Neural progenitor cell (in vitro differentiated cells): ENCODE data around the gene RMND5A. TPM values are rescaled to one million over a fixed set of nuclear protein-coding genes. Genes with fewer than 3 reads are reported as not detected.

Source experiments
- DNase-seq: peaks from one replicate; pipeline ENCODE4 v3.0.0-alpha.2; 2016; ENCODE audit warnings: low spot score
- H2AFZ ChIP-seq: fragments of 200-600 bp; sonication (generic); replicated peaks from 2 replicates; pipeline ENCODE4 v1.6.1; 2016; ENCODE audit warnings: antibody characterized with exemption
- H3F3A ChIP-seq: fragments of 200-600 bp; sonication (generic); 2 replicates; pipeline ENCODE4 v1.6.1; 2016; ENCODE audit warnings: antibody characterized with exemption, low read depth
- H3K27ac ChIP-seq: fragments of 200-600 bp; sonication (generic); 2 replicates; pipeline ENCODE4 v1.5.1; 2016; ENCODE audit warnings: mild to moderate bottlenecking
- H3K27me3 ChIP-seq: fragments of 200-600 bp; sonication (generic); 2 replicates; pipeline ENCODE4 v1.6.1; 2016; ENCODE audit warnings: mild to moderate bottlenecking, moderate library complexity
- H3K36me3 ChIP-seq: fragments of 200-600 bp; sonication (generic); 2 replicates; pipeline ENCODE4 v1.5.1; 2016
- H3K4me1 ChIP-seq: fragments of 200-600 bp; sonication (generic); 2 replicates; pipeline ENCODE4 v1.6.1; 2016; ENCODE audit warnings: mixed run types
- H3K4me2 ChIP-seq: fragments of 200-600 bp; sonication (generic); 2 replicates; pipeline ENCODE4 v1.6.1; 2016
- H3K4me3 ChIP-seq: fragments of 200-600 bp; sonication (generic); 2 replicates; pipeline ENCODE4 v1.5.1; 2016
- H3K79me2 ChIP-seq: fragments of 200-600 bp; sonication (generic); 2 replicates; pipeline ENCODE4 v1.6.1; 2016; ENCODE audit warnings: low read depth
- H3K9ac ChIP-seq: fragments of 200-600 bp; sonication (generic); 2 replicates; pipeline ENCODE4 v1.6.1; 2016
- H3K9me3 ChIP-seq: fragments of 200-600 bp; sonication (generic); 2 replicates; pipeline ENCODE4 v1.5.1; 2016; ENCODE audit warnings: low read depth
- H4K20me1 ChIP-seq: fragments of 200-600 bp; sonication (generic); 2 replicates; pipeline ENCODE4 v1.6.1; 2016; ENCODE audit warnings: low read depth
- H3K27ac Mint-ChIP-seq: 3 replicates; pipeline ENCODE4 v1.8.0; 2021; ENCODE audit warnings: mixed read lengths
- H3K27me3 Mint-ChIP-seq: 2 replicates; pipeline ENCODE4 v1.8.0; 2022; ENCODE audit warnings: low read depth, mild to moderate bottlenecking, inconsistent platforms, moderate library complexity, mixed read lengths; ENCODE audit not compliant: insufficient read depth
- H3K36me3 Mint-ChIP-seq: 3 replicates; pipeline ENCODE4 v1.8.0; 2021; ENCODE audit warnings: mixed read lengths
- H3K4me1 Mint-ChIP-seq: 3 replicates; pipeline ENCODE4 v1.8.0; 2021; ENCODE audit warnings: mixed read lengths
- H3K4me3 Mint-ChIP-seq: 3 replicates; pipeline ENCODE4 v1.8.0; 2021; ENCODE audit warnings: mild to moderate bottlenecking, moderate library complexity, mixed read lengths
- H3K9me3 Mint-ChIP-seq: 3 replicates; pipeline ENCODE4 v1.8.0; 2020; ENCODE audit warnings: mixed read lengths
- EZH2 ChIP-seq: fragments of 200-600 bp; sonication (generic); IDR thresholded peaks from 2 replicates; pipeline ENCODE4 v1.6.1; 2017; ENCODE audit warnings: antibody characterized with exemption, mild to moderate bottlenecking, moderate library complexity
- EZH2phosphoT487 ChIP-seq: fragments of 200-600 bp; sonication (generic); IDR thresholded peaks from 2 replicates; pipeline ENCODE4 v1.6.1; 2017; ENCODE audit warnings: antibody characterized with exemption
- total RNA-seq: library from RNA; depleted of rRNA; stranded (reverse); fragments of >200 nt; gene quantifications from 2 replicates; pipeline ENCODE4 v1.2.3, GENCODE V29; 2015; ENCODE audit warnings: low replicate concordance
- TF ChIP-seq, protein P1 (sequence below): fragments of 200-600 bp; sonication (generic); IDR thresholded peaks from 2 replicates; pipeline ENCODE4 v1.5.1; 2017; ENCODE audit warnings: antibody characterized with exemption, mild to moderate bottlenecking

The RMND5A gene
- total RNA-seq, 1 donor from 2014 or later = 107 TPM

DNA sequence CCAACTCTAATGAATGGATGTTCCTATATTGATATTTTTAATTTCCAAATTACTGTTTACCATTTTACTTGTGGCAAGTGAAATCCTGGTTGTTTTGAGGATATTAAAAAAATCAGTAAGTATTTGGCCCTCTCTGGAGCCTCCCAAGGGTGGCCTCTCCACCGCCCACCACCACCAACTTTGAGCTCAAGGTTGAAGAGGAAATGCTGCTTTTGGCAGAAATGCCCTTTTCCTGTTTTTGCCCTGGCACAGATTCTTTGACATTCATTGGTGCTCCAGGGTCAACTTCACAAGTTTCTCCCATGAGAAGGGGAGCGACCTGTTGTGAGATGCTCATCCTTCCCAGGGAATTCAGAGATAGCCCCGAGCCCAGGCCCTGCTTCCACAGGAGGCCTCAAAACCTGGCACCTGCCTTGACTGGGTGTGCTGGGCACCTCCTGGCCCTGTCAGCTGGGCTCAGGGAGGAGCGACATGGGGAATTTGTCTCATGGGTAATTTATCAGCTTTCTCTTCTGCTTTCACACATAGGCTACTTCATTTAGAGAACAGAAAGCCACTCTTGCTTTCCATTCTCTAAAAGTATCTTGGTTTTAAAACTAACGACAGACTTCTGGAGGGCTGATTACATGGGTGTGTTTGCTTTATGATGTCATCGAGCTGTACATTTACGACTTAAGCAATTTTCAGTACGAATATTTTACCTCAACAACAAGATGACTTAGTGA lies 63.7 kb downstream of the RMND5A start:
- Histone ChIP-seq H3K9me3 (no peaks in the 10 kb centered on the region), H3F3A (peaks cover 4% of the 10 kb centered on the region), H3K9ac (no peak overlapping the region), H3K79me2 (no peaks in the 10 kb centered on the region), H3K27me3 (peaks cover 33% of the 10 kb centered on the region), H3K36me3 (no peaks in the 10 kb centered on the region), H3K4me1 (no peaks in the 10 kb centered on the region), H3K4me3 (no peak overlapping the region), H3K27ac (no peak overlapping the region), H3K4me2 (no peak overlapping the region), H4K20me1 (peaks cover 2% of the 10 kb centered on the region), H2AFZ (no peak overlapping the region)
- Mint-ChIP-seq H3K9me3 (peaks cover 2% of the 10 kb centered on the region), H3K4me3 (no peak overlapping the region), H3K27ac (no peak overlapping the region), H3K27me3 (peaks cover 25% of the 10 kb centered on the region), H3K4me1 (no peaks in the 10 kb centered on the region), H3K36me3 (no peaks in the 10 kb centered on the region)
- DNase-seq = no peak
- TF ChIP-seq, protein P1, sequence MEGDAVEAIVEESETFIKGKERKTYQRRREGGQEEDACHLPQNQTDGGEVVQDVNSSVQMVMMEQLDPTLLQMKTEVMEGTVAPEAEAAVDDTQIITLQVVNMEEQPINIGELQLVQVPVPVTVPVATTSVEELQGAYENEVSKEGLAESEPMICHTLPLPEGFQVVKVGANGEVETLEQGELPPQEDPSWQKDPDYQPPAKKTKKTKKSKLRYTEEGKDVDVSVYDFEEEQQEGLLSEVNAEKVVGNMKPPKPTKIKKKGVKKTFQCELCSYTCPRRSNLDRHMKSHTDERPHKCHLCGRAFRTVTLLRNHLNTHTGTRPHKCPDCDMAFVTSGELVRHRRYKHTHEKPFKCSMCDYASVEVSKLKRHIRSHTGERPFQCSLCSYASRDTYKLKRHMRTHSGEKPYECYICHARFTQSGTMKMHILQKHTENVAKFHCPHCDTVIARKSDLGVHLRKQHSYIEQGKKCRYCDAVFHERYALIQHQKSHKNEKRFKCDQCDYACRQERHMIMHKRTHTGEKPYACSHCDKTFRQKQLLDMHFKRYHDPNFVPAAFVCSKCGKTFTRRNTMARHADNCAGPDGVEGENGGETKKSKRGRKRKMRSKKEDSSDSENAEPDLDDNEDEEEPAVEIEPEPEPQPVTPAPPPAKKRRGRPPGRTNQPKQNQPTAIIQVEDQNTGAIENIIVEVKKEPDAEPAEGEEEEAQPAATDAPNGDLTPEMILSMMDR = no peak
- no peak for TF ChIP-seq EZH2
- no peak for TF ChIP-seq EZH2phosphoT487

DNA sequence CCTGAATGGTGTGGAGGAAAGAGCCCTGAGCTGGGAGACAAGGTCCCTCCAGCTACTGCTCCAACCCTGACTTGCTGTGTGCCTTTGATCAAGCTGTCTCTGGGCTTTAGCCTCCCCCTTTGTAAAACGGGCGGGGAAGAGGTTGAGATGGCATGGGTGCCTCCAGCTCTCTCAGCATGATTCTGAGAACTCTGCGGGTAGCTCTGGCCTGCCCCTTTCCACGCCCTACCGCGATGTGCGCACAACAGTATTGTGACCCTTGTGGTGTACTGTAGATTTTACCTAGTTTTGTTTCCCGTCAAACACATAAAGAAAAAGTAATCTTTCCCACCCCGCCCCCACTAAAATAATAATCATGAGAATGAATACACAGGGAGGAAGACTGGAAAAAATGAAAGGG lies 65.4 kb downstream of the RMND5A start:
- Histone ChIP-seq H3K27ac (no peak overlapping the region), H3K4me3 (no peak overlapping the region), H3K36me3 (no peaks in the 10 kb centered on the region), H3K9ac (no peak overlapping the region), H4K20me1 (no peaks in the 10 kb centered on the region), H3K4me2 (no peak overlapping the region), H3K4me1 (peaks cover 7% of the 10 kb centered on the region), H3F3A (peaks cover 4% of the 10 kb centered on the region), H3K27me3 (peaks cover 50% of the 10 kb centered on the region), H3K79me2 (no peaks in the 10 kb centered on the region), H2AFZ (no peak overlapping the region), H3K9me3 (no peaks in the 10 kb centered on the region)
- H3K36me3 Mint-ChIP-seq = no peaks in the 10 kb centered on the region
- H3K27ac Mint-ChIP-seq = no peak overlapping the region
- no peak overlapping the region for H3K4me3 Mint-ChIP-seq
- peaks cover 33% of the 10 kb centered on the region for H3K27me3 Mint-ChIP-seq
- DNase-seq = no peak
- H3K4me1 Mint-ChIP-seq = peaks cover 4% of the 10 kb centered on the region
- no peak for TF ChIP-seq EZH2phosphoT487
- TF ChIP-seq EZH2 = no peak
- TF ChIP-seq, protein P1 = no peak
- peaks cover 2% of the 10 kb centered on the region for H3K9me3 Mint-ChIP-seq

DNA sequence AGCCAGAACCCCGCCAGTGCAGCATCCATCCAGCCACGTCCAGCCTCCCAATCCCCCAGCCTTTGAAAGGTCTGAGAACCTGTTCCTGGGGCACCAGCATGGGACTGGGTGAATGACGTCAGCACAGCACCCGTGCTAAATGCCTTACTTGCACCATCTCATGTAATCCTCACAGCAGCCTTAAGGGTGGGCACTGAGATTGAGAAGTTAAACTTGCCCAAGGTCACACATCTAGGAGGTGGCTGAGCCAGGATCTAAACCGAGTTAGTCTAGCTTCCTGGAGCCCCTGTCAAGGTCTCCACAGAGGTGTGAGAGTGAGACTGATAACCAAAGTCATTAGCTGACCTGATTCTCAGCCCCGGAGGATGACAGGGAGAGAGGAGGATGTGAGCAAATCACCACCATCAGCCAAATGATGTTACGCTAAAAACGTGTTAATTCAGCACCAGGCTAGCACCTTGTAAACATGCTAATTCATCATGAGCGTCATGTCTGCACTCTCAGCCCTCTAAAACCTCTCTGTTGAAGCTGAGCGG lies 66.0 kb downstream of the RMND5A start:
- Histone ChIP-seq H3K79me2 (no peaks in the 10 kb centered on the region), H3K4me2 (no peak overlapping the region), H3K27me3 (peaks cover 56% of the 10 kb centered on the region), H3F3A (peaks cover 4% of the 10 kb centered on the region), H3K9ac (no peak overlapping the region), H2AFZ (no peak overlapping the region), H4K20me1 (no peaks in the 10 kb centered on the region), H3K27ac (no peak overlapping the region), H3K4me1 (peaks cover 7% of the 10 kb centered on the region), H3K4me3 (no peak overlapping the region), H3K9me3 (no peaks in the 10 kb centered on the region), H3K36me3 (no peaks in the 10 kb centered on the region)
- TF ChIP-seq, protein P1 = no peak
- TF ChIP-seq EZH2 (no peak), EZH2phosphoT487 (no peak)
- H3K27ac Mint-ChIP-seq = no peak overlapping the region
- no peak overlapping the region for H3K4me3 Mint-ChIP-seq
- peaks cover 34% of the 10 kb centered on the region for H3K27me3 Mint-ChIP-seq
- no peaks in the 10 kb centered on the region for H3K36me3 Mint-ChIP-seq
- H3K9me3 Mint-ChIP-seq = peaks cover 2% of the 10 kb centered on the region
- no peak for DNase-seq
- H3K4me1 Mint-ChIP-seq = peaks cover 6% of the 10 kb centered on the region
